CD14-positive monocyte (primary cell): ENCODE data around the gene ACBD6. TPM values are rescaled to one million over a fixed set of nuclear protein-coding genes. Genes with fewer than 3 reads are reported as not detected.
A peak's percentile ranks its signal among the peaks of the same experiment; 100 is the strongest.

Experiments used
- DNase-seq, 3 donors: peaks; one replicate each; pipeline ENCODE4 v3.0.0-alpha.2; 2011 to 2022
- H2AFZ ChIP-seq: 2 replicates; pipeline ENCODE4 v1.6.0; 2012; ENCODE audit warnings: mild to moderate bottlenecking, low read depth, low read length, inconsistent platforms; ENCODE audit not compliant: insufficient read depth, poor library complexity, severe bottlenecking
- H3K27ac ChIP-seq, 2 donors: 1 replicate in 1 of 2; 2 replicates in 1 of 2; pipeline ENCODE4 v1.5.1; 2012 to 2013; ENCODE audit warnings: low read length in 2 of 2, control low read depth in 1 of 2, inconsistent platforms in 1 of 2, low read depth in 1 of 2, mild to moderate bottlenecking in 1 of 2
- H3K27me3 ChIP-seq, 2 donors: one replicate each; pipeline versions ENCODE4 v1.6.0 to v1.6.1; 2011 to 2013; ENCODE audit warnings: low read length in 2 of 2; ENCODE audit not compliant: control insufficient read depth in 2 of 2, insufficient read depth in 2 of 2
- H3K36me3 ChIP-seq, 2 donors: replicated peaks in 1 of 2; 1 replicate in 1 of 2; 2 replicates in 1 of 2; pipeline versions ENCODE4 v1.5.1 to v1.6.1; 2012 to 2013; ENCODE audit warnings: low read length in 2 of 2, control low read depth in 1 of 2, inconsistent platforms in 1 of 2, mild to moderate bottlenecking in 1 of 2; ENCODE audit not compliant: insufficient read depth in 2 of 2, control insufficient read depth in 1 of 2
- H3K4me1 ChIP-seq, 2 donors: 1 replicate in 1 of 2; 2 replicates in 1 of 2; pipeline versions ENCODE4 v1.5.1 to v1.6.1; 2012 to 2013; ENCODE audit warnings: low read length in 2 of 2, control low read depth in 1 of 2, inconsistent platforms in 1 of 2, mild to moderate bottlenecking in 1 of 2, moderate library complexity in 1 of 2; ENCODE audit not compliant: insufficient read depth in 2 of 2, control insufficient read depth in 1 of 2
- H3K4me2 ChIP-seq: replicated peaks from 2 replicates; pipeline ENCODE3; 2012; ENCODE audit warnings: low read length, moderate library complexity, mild to moderate bottlenecking; ENCODE audit not compliant: poor library complexity, severe bottlenecking; ENCODE audit errors: extremely low read depth
- H3K4me3 ChIP-seq, 3 experiments: fragments of 200-600 bp in 1 of 3; sonication (generic) in 1 of 3; replicated peaks in 1 of 3; 1 replicate in 2 of 3; 2 replicates in 1 of 3; pipeline ENCODE4 v1.5.1; 2011 to 2013; ENCODE audit warnings: low read length in 3 of 3, mild to moderate bottlenecking in 3 of 3, control low read depth in 2 of 3, low read depth in 2 of 3, inconsistent platforms in 1 of 3, moderate library complexity in 1 of 3
- H3K79me2 ChIP-seq: 2 replicates; pipeline ENCODE4 v1.6.0; 2012; ENCODE audit warnings: mild to moderate bottlenecking, control low read depth, inconsistent platforms, low read length, moderate library complexity; ENCODE audit not compliant: insufficient read depth
- H3K9ac ChIP-seq: 2 replicates; pipeline ENCODE4 v1.6.0; 2017; ENCODE audit warnings: low read length, mild to moderate bottlenecking; ENCODE audit not compliant: insufficient read depth, poor library complexity, severe bottlenecking
- H3K9me3 ChIP-seq, 2 donors: replicated peaks in 1 of 2; 1 replicate in 1 of 2; 2 replicates in 1 of 2; pipeline versions ENCODE4 v1.5.1 to v1.6.1; 2012 to 2013; ENCODE audit warnings: low read length in 2 of 2, control low read depth in 1 of 2; ENCODE audit not compliant: control insufficient read depth in 1 of 2, insufficient read depth in 1 of 2
- H4K20me1 ChIP-seq: 2 replicates; pipeline ENCODE4 v1.6.0; 2012; ENCODE audit warnings: mild to moderate bottlenecking, low read length, control low read depth, moderate library complexity; ENCODE audit not compliant: insufficient read depth
- H3K27ac Mint-ChIP-seq, 7 donors: one replicate each; pipeline ENCODE4 v1.8.0; 2020; ENCODE audit warnings: mild to moderate bottlenecking in 7 of 7, mixed read lengths in 7 of 7, moderate library complexity in 6 of 7, inconsistent platforms in 2 of 7
- H3K27me3 Mint-ChIP-seq, 3 donors: one replicate each; pipeline ENCODE4 v1.8.0; 2021 to 2022; ENCODE audit warnings: low read depth in 3 of 3, mild to moderate bottlenecking in 3 of 3, mixed read lengths in 3 of 3, moderate library complexity in 3 of 3, inconsistent platforms in 1 of 3
- H3K36me3 Mint-ChIP-seq, 2 donors: one replicate each; pipeline ENCODE4 v1.8.0; 2020; ENCODE audit warnings: mixed read lengths in 2 of 2, inconsistent platforms in 1 of 2, mild to moderate bottlenecking in 1 of 2
- H3K4me1 Mint-ChIP-seq: one replicate; pipeline ENCODE4 v1.8.0; 2020; ENCODE audit warnings: mild to moderate bottlenecking, mixed read lengths
- H3K4me3 Mint-ChIP-seq, 2 donors: one replicate each; pipeline ENCODE4 v1.8.0; 2020; ENCODE audit warnings: mild to moderate bottlenecking in 2 of 2, mixed read lengths in 2 of 2, moderate library complexity in 1 of 2
- H3K9me3 Mint-ChIP-seq, 7 donors: one replicate each; pipeline ENCODE4 v1.8.0; 2020 to 2022; ENCODE audit warnings: mixed read lengths in 7 of 7, mild to moderate bottlenecking in 6 of 7, moderate library complexity in 6 of 7, inconsistent platforms in 2 of 7
- CTCF ChIP-seq: fragments of 200-600 bp; IDR thresholded peaks from one replicate; pipeline ENCODE4 v1.8.0; 2022; ENCODE audit warnings: antibody characterized with exemption, mild to moderate bottlenecking
- WGBS: methylation state at CpG from one replicate; pipeline ENCODE4 v1.1.5; 2013; ENCODE audit warnings: missing lambda C conversion rate; ENCODE audit not compliant: insufficient coverage; 5-methylcytosine and 5-hydroxymethylcytosine counted together
- intact Hi-C, 2 donors: fragments of 100-400 bp; cut with micrococcal nuclease; formaldehyde crosslinking; loops; one replicate each; pipeline versions ENCODE4 v1.15.0 to v1.15.1; 2023
- polyA plus RNA-seq, 3 donors: library from polyadenylated mRNA; depleted of rRNA in 1 of 3; unstranded in 2 of 3; stranded (reverse) in 1 of 3; fragments of 300-500 nt in 2 of 3; fragments of >200 nt in 1 of 3; fragmentation: Illumina TruSeq in 2 of 3; gene quantifications; 1 replicate in 2 of 3; 2 replicates in 1 of 3; pipeline ENCODE4 v1.2.3, GENCODE V29; 2012 to 2021

The ACBD6 gene
- polyA plus RNA-seq, 3 donors: 19.3 to 35.3 (median 19.7) TPM

DNA sequence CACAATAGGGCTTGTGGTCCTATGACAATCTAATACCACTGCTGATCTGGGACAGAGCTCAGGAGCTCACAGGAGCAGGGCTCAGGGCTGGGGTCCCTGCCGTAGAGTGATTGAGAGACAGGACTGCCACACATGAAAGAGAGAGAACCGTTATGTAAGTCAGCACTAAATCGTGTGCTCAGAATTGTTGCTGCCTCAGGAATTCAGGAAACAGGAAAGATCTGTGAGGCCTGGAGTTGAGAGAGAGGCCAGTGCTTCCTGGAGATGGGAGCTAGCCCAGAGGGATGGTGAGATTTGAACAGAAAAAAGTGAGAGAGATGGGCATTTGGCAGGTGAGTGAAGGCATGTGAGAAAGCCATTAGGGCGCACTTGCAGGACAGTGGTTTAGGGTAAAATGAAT lies 17.5 kb upstream of the ACBD6 start:
- Histone ChIP-seq H4K20me1 (no peaks in the 10 kb centered on the region), H3K27me3 (no peaks in the 10 kb centered on the region), H3K9me3 (no peaks in the 10 kb centered on the region), H3K4me3 (no peak overlapping the region), H3K27ac (no peak overlapping the region), H3K36me3 (no peaks in the 10 kb centered on the region), H2AFZ (no peak overlapping the region), H3K4me1 (peaks cover under 1% of the 10 kb centered on the region in 2 donors), H3K79me2 (no peaks in the 10 kb centered on the region), H3K4me2 (no peak overlapping the region), H3K9ac (no peak overlapping the region)
- H3K36me3 Mint-ChIP-seq: no peaks in the 10 kb centered on the region
- no peak for DNase-seq
- H3K27ac Mint-ChIP-seq: no peak overlapping the region
- peaks cover under 1% of the 10 kb centered on the region for H3K4me1 Mint-ChIP-seq
- no peak for TF ChIP-seq CTCF
- H3K27me3 Mint-ChIP-seq: peaks cover 0 to 2% (median 1%) of the 10 kb centered on the region in 3 donors
- no peak overlapping the region for H3K4me3 Mint-ChIP-seq
- 39% methylated on average over 4 of the region's 4 CpGs for WGBS
- no peaks in the 10 kb centered on the region for H3K9me3 Mint-ChIP-seq
- intact Hi-C loops: loop anchor here (5.0 to 10.0 kb wide), 2 partner anchors 342 to 645 kb away; no protein-coding TSS in a partner anchor

GRCh38 chr1:180515857-180516388 lies 13.5 kb upstream of the ACBD6 start:
- Mint-ChIP-seq H3K27me3 (peaks cover 0 to 5% (median 4%) of the 10 kb centered on the region in 3 donors), H3K4me3 (no peak overlapping the region), H3K36me3 (no peaks in the 10 kb centered on the region), H3K27ac (no peak overlapping the region), H3K4me1 (no peaks in the 10 kb centered on the region), H3K9me3 (no peaks in the 10 kb centered on the region)
- Histone ChIP-seq H3K9me3 (no peaks in the 10 kb centered on the region), H3K79me2 (no peaks in the 10 kb centered on the region), H3K4me1 (no peaks in the 10 kb centered on the region), H3K27ac (no peak overlapping the region), H2AFZ (no peak overlapping the region), H3K9ac (no peak overlapping the region), H3K4me3 (no peak overlapping the region), H3K4me2 (no peak overlapping the region), H3K36me3 (no peaks in the 10 kb centered on the region), H4K20me1 (no peaks in the 10 kb centered on the region), H3K27me3 (no peaks in the 10 kb centered on the region)
- DNase-seq: peak; percentile 48 to 67 (median 58)
- WGBS: no CpG with 5 or more reads among the region's 8 CpGs
- intact Hi-C loops: loop anchor here (5.0 to 10.0 kb wide), 2 partner anchors 346 to 649 kb away; no protein-coding TSS in a partner anchor
- peak; percentile 87 for TF ChIP-seq CTCF
